IMR-90 (cell line): ENCODE data around the gene RBMS3. TPM values are rescaled to one million over a fixed set of nuclear protein-coding genes. Genes with fewer than 3 reads are reported as not detected.

Experiments
- ATAC-seq: fragments of 200-7000 bp; cut with Tn5 transposase; 2 replicates; pipeline ENCODE4 v1.9.1; 2020; ENCODE audit warnings: low read depth, mild to moderate bottlenecking, moderate library complexity
- BruUV-seq: library from RNA; stranded (reverse); fragments of 400-500 nt; replicated peaks from 2 replicates; lab custom pipeline; 2021; lab: Mats Ljungman, UMichigan
- CTCF ChIA-PET: fragments of 300-600 bp; formaldehyde crosslinking; extraction: SDS; loops from one replicate; lab custom pipeline; 2021; ENCODE audit warnings: antibody characterized with exemption; lab: Yijun Ruan, JAX
- POLR2A ChIA-PET: fragments of 300-600 bp; sonication (Branson Sonifier 250); formaldehyde crosslinking; loops from one replicate; lab custom pipeline; 2022; ENCODE audit warnings: antibody characterized with exemption; ENCODE audit not compliant: unreplicated experiment; lab: Charles Lee
- DNase-seq: peaks from one replicate; pipeline ENCODE4 v3.0.0; 2013
- H2AFZ ChIP-seq: replicated peaks from 2 replicates; pipeline ENCODE3; 2013; ENCODE audit warnings: low read length, mild to moderate bottlenecking; ENCODE audit not compliant: poor library complexity
- H2AK5ac ChIP-seq: 2 replicates; pipeline ENCODE4 v1.6.1; 2013; ENCODE audit warnings: low read depth, low read length, inconsistent platforms
- H2AK9ac ChIP-seq: replicated peaks from 2 replicates; pipeline ENCODE3; 2013; ENCODE audit warnings: mild to moderate bottlenecking, low read depth, low read length, moderate library complexity; ENCODE audit not compliant: poor library complexity
- H2BK120ac ChIP-seq: 2 replicates; pipeline ENCODE4 v1.6.1; 2013; ENCODE audit warnings: low read depth, low read length, inconsistent platforms
- H2BK15ac ChIP-seq: 3 replicates; pipeline ENCODE4 v1.6.1; 2013; ENCODE audit warnings: low read depth, low read length, inconsistent platforms
- H2BK20ac ChIP-seq: 2 replicates; pipeline ENCODE4 v1.6.1; 2013; ENCODE audit warnings: low read depth, mild to moderate bottlenecking, inconsistent platforms, low read length, moderate library complexity
- H2BK5ac ChIP-seq: 2 replicates; pipeline ENCODE4 v1.6.1; 2013; ENCODE audit warnings: mild to moderate bottlenecking, low read depth, low read length, inconsistent platforms; ENCODE audit not compliant: poor library complexity, severe bottlenecking
- H3K14ac ChIP-seq: replicated peaks from 2 replicates; pipeline ENCODE4 v1.6.1; 2013; ENCODE audit warnings: low read depth, low read length, inconsistent platforms
- H3K18ac ChIP-seq: 2 replicates; pipeline ENCODE4 v1.6.1; 2013; ENCODE audit warnings: low read depth, low read length, control low read depth
- H3K23ac ChIP-seq: 2 replicates; pipeline ENCODE4 v1.6.1; 2013; ENCODE audit warnings: low read depth, low read length, inconsistent platforms
- H3K27ac ChIP-seq: 2 replicates; pipeline ENCODE4 v1.5.1; 2013; ENCODE audit warnings: mild to moderate bottlenecking, control low read depth, low read length; ENCODE audit not compliant: insufficient read depth
- H3K27me3 ChIP-seq: 2 replicates; pipeline ENCODE4 v1.6.1; 2013; ENCODE audit warnings: low read length; ENCODE audit not compliant: control insufficient read depth, insufficient read depth
- H3K36me3 ChIP-seq: 2 replicates; pipeline ENCODE4 v1.6.1; 2013; ENCODE audit warnings: low read length, mixed read lengths; ENCODE audit not compliant: control insufficient read depth, insufficient read depth
- H3K4ac ChIP-seq: 2 replicates; pipeline ENCODE4 v1.6.1; 2013; ENCODE audit warnings: low read depth, low read length, inconsistent platforms
- H3K4me1 ChIP-seq: 2 replicates; pipeline ENCODE4 v1.6.1; 2013; ENCODE audit warnings: low read length, mixed read lengths; ENCODE audit not compliant: control insufficient read depth, insufficient read depth
- H3K4me2 ChIP-seq: 2 replicates; pipeline ENCODE4 v1.6.1; 2013; ENCODE audit warnings: low read depth, mild to moderate bottlenecking, control low read depth, low read length, moderate library complexity
- H3K4me3 ChIP-seq: 2 replicates; pipeline ENCODE4 v1.5.1; 2013; ENCODE audit warnings: low read depth, mild to moderate bottlenecking, control low read depth, low read length, moderate library complexity; ENCODE audit not compliant: insufficient read depth
- H3K56ac ChIP-seq: 2 replicates; pipeline ENCODE4 v1.6.1; 2013; ENCODE audit warnings: low read length, inconsistent platforms; ENCODE audit not compliant: insufficient read depth; ENCODE audit errors: extremely low read depth
- H3K79me1 ChIP-seq, 2 experiments: 2 replicates each; pipeline ENCODE4 v1.6.1; 2013; ENCODE audit warnings: low read length in 2 of 2, inconsistent platforms in 1 of 2, low read depth in 1 of 2
- H3K9ac ChIP-seq: 2 replicates; pipeline ENCODE4 v1.6.1; 2013; ENCODE audit warnings: low read depth, low read length, control low read depth
- H3K9me1 ChIP-seq: 2 replicates; pipeline ENCODE4 v1.6.1; 2013; ENCODE audit warnings: low read length, inconsistent platforms; ENCODE audit not compliant: insufficient read depth
- H3K9me3 ChIP-seq: 2 replicates; pipeline ENCODE4 v1.6.1; 2013; ENCODE audit warnings: low read length; ENCODE audit not compliant: control insufficient read depth, insufficient read depth
- H4K20me1 ChIP-seq: 2 replicates; pipeline ENCODE4 v1.6.1; 2013; ENCODE audit warnings: low read length, inconsistent platforms; ENCODE audit not compliant: insufficient read depth
- H4K5ac ChIP-seq: 2 replicates; pipeline ENCODE4 v1.6.1; 2013; ENCODE audit warnings: mild to moderate bottlenecking, low read depth, low read length, control low read depth
- H4K8ac ChIP-seq, 2 experiments: 2 replicates each; pipeline ENCODE4 v1.6.1; 2013; ENCODE audit warnings: low read depth in 2 of 2, low read length in 2 of 2, control low read depth in 1 of 2, inconsistent platforms in 1 of 2
- H4K91ac ChIP-seq: 2 replicates; pipeline ENCODE4 v1.6.1; 2013; ENCODE audit warnings: low read depth, low read length, inconsistent platforms; ENCODE audit not compliant: insufficient read depth
- BHLHE40 ChIP-seq: fragments of 150-350 bp; IDR thresholded peaks from 2 replicates; pipeline ENCODE4 v1.6.1; 2016; ENCODE audit warnings: mild to moderate bottlenecking, low read depth, low read length
- CEBPB ChIP-seq: IDR thresholded peaks from 2 replicates; pipeline ENCODE4 v1.6.1; 2012; ENCODE audit warnings: low read depth, low read length, improper control_type of control experiment
- CHD1 ChIP-seq: IDR thresholded peaks from 2 replicates; pipeline ENCODE4 v1.6.1; 2012; ENCODE audit warnings: low read depth, low read length, improper control_type of control experiment
- MAFK ChIP-seq: IDR thresholded peaks from 2 replicates; pipeline ENCODE4 v1.6.1; 2012; ENCODE audit warnings: low read depth, low read length, improper control_type of control experiment
- MAZ ChIP-seq: IDR thresholded peaks from 2 replicates; pipeline ENCODE4 v1.6.1; 2012; ENCODE audit warnings: low read depth, mild to moderate bottlenecking, low read length, improper control_type of control experiment, moderate library complexity, borderline replicate concordance
- MXI1 ChIP-seq: IDR thresholded peaks from 2 replicates; pipeline ENCODE4 v1.6.1; 2012; ENCODE audit warnings: low read depth, mild to moderate bottlenecking, low read length, moderate library complexity, borderline replicate concordance
- NFE2L2 ChIP-seq: fragments of 150-350 bp; IDR thresholded peaks from 2 replicates; pipeline ENCODE4 v1.6.1; 2016; ENCODE audit warnings: low read depth, mild to moderate bottlenecking, low read length
- RAD21 ChIP-seq: IDR thresholded peaks from 2 replicates; pipeline ENCODE4 v1.6.1; 2012; ENCODE audit warnings: low read length, improper control_type of control experiment
- RCOR1 ChIP-seq: IDR thresholded peaks from 2 replicates; pipeline ENCODE4 v1.6.1; 2012; ENCODE audit warnings: mild to moderate bottlenecking, low read length, improper control_type of control experiment; ENCODE audit not compliant: insufficient replicate concordance
- RFX5 ChIP-seq: IDR thresholded peaks from 2 replicates; pipeline ENCODE4 v1.8.0; 2012; ENCODE audit warnings: low read depth, mild to moderate bottlenecking, low read length, moderate library complexity
- SMC3 ChIP-seq: fragments of 150-350 bp; IDR thresholded peaks from 2 replicates; pipeline ENCODE4 v1.6.1; 2016; ENCODE audit warnings: low read depth, mild to moderate bottlenecking, antibody characterized with exemption, low read length, moderate library complexity
- USF2 ChIP-seq: fragments of 150-350 bp; IDR thresholded peaks from 2 replicates; pipeline ENCODE4 v1.6.1; 2017; ENCODE audit warnings: mild to moderate bottlenecking, antibody characterized with exemption, low read length, low read depth
- WGBS, 2 experiments: methylation state at CpG; one replicate each; pipeline versions ENCODE4 v1.1.5 to v1.1.7; 2013; ENCODE audit warnings: missing lambda C conversion rate in 2 of 2; ENCODE audit not compliant: insufficient read length in 1 of 2; ENCODE audit errors: extremely low coverage in 2 of 2; 5-methylcytosine and 5-hydroxymethylcytosine counted together
- dilution Hi-C: fragments of 300-500 bp; cut with HindIII; formaldehyde crosslinking; loops from one replicate; pipeline ENCODE4 v1.14.3; 2018; ENCODE audit warnings: low sequenced_read_pairs; ENCODE audit not compliant: unreplicated experiment
- in situ Hi-C: fragments of 300-500 bp; cut with MboI; formaldehyde crosslinking; loops from 3 replicates; pipeline ENCODE4 v1.14.3; 2019; ENCODE audit warnings: low sequenced_read_pairs, inconsistent platforms, mixed read lengths
- intact Hi-C: fragments of 100-400 bp; cut with micrococcal nuclease; formaldehyde crosslinking; loops from 2 replicates; pipeline ENCODE4 v1.10.0; 2022
- polyA plus RNA-seq, 3 experiments: library from polyadenylated mRNA; depleted of rRNA; stranded (reverse); fragments of >200 nt; gene quantifications; 2 replicates each; pipeline ENCODE4 v1.2.3, GENCODE V29; 2012; ENCODE audit warnings: low replicate concordance in 1 of 3
- total RNA-seq: library from RNA; depleted of rRNA; stranded (reverse); fragments of >200 nt; gene quantifications from 2 replicates; pipeline ENCODE4 v1.2.3, GENCODE V29; 2012
- TF ChIP-seq, protein P1 (sequence below): fragments of 150-350 bp; IDR thresholded peaks from 2 replicates; pipeline ENCODE4 v1.6.1; 2016; ENCODE audit warnings: low read depth, mild to moderate bottlenecking, low read length, moderate library complexity, borderline replicate concordance
- TF ChIP-seq, protein P2 (sequence below): conservative IDR thresholded peaks from 2 replicates; pipeline ENCODE4 v1.5.1; 2012; ENCODE audit warnings: mild to moderate bottlenecking, low read depth, low read length, improper control_type of control experiment

Gene RBMS3
- total and polyA plus RNA-seq, 2 of the 4 experiments (the other 2 are of a cell fraction), result 15.2 to 127 TPM

DNA sequence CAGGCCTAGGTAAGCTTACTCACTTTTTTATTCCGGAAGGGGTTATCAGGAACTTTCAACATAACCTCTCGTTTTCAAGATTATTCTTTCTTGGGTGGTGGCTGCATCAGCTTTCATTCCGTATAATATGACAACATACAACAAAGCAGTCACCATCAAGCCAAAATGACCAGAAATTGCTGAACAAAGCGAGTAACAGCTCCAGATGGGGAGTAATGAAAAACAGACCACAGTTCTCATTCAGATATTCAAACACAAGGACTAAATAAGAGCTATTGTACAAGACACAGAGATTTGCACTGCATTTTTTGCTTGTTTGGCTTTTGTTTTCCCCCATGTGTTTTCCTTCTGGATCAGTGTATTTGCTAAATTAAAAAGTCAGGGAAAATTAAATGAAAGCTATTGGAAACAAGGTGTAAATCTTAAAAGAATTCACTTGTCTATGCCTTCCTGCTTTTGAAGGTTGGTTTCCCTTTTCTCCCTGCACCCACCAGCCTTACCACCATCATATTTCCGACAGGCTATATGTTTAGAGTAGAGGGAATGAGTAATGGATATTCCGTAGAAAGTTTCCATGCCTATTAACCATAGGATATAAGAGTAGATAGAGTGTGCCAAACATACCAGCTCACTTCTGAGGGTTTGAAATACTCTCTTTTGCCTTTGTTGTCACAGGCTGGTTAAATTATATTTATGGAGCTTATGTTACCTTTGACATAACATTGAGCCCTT is 213.6 kb downstream of the RBMS3 start:
- H2AFZ ChIP-seq, result no peak overlapping the region
- H2BK15ac ChIP-seq, result no peak overlapping the region
- H3K9me3 ChIP-seq, result no peaks in the 10 kb centered on the region
- in situ Hi-C loops, result no loop called here
- dilution Hi-C loops, result no loop called here
- H2BK120ac ChIP-seq, result no peak overlapping the region
- no peak overlapping the region for H4K5ac ChIP-seq
- no CpG with 5 or more reads among the region's 6 CpGs for WGBS, 2 experiments
- H3K18ac ChIP-seq, result no peak overlapping the region; the same call in 1 of the 2 replicates
- no peak overlapping the region for H3K4me3 ChIP-seq
- no peak overlapping the region for H4K91ac ChIP-seq
- no peak overlapping the region for H2BK20ac ChIP-seq
- intact Hi-C loops, result loop anchor here (5.0 kb wide), 1 partner anchor 577 kb away; no protein-coding TSS in a partner anchor
- POLR2A ChIA-PET, result no interaction called here
- H3K23ac ChIP-seq, result peak overlapping the region; percentile 15; the same call in 1 of the 2 replicates
- no peaks in the 10 kb centered on the region for H4K20me1 ChIP-seq
- no TSS peak for BruUV-seq
- H3K4ac ChIP-seq, result no peak overlapping the region
- peaks cover 2% of the 10 kb centered on the region; the same call in 1 of the 2 replicates for H3K9me1 ChIP-seq
- H4K8ac ChIP-seq, result no peak overlapping the region
- no peak overlapping the region for H2BK5ac ChIP-seq
- no peak overlapping the region for H3K27ac ChIP-seq
- H2AK9ac ChIP-seq, result no peak overlapping the region
- H3K79me1 ChIP-seq, result peaks cover 10 to 18% of the 10 kb centered on the region in 2 experiments; a peak in 3 of 4 replicates
- no peak overlapping the region; the same call in 1 of the 2 replicates for H3K14ac ChIP-seq
- H3K9ac ChIP-seq, result no peak overlapping the region
- H3K56ac ChIP-seq, result no peak overlapping the region
- peak; percentile 27 for DNase-seq
- CTCF ChIA-PET, result interaction anchor here (0.6 kb wide), 1 partner anchor 53 kb away, joined by 4 read pairs; no protein-coding TSS in a partner anchor
- H3K4me2 ChIP-seq, result peak overlapping the region; percentile 27; the same call in 1 of the 2 replicates
- no peaks in the 10 kb centered on the region for H3K4me1 ChIP-seq
- ATAC-seq, result peak; percentile 51; the same call in 1 of the 2 replicates
- H2AK5ac ChIP-seq, result no peak overlapping the region
- no peaks in the 10 kb centered on the region for H3K27me3 ChIP-seq
- H3K36me3 ChIP-seq, result no peaks in the 10 kb centered on the region; the same call in 1 of the 2 replicates
- no peak for TF ChIP-seq MAFK
- TF ChIP-seq BHLHE40, result no peak
- no peak for TF ChIP-seq CEBPB
- no peak for TF ChIP-seq SMC3
- TF ChIP-seq MAZ, result no peak
- TF ChIP-seq, protein P1, sequence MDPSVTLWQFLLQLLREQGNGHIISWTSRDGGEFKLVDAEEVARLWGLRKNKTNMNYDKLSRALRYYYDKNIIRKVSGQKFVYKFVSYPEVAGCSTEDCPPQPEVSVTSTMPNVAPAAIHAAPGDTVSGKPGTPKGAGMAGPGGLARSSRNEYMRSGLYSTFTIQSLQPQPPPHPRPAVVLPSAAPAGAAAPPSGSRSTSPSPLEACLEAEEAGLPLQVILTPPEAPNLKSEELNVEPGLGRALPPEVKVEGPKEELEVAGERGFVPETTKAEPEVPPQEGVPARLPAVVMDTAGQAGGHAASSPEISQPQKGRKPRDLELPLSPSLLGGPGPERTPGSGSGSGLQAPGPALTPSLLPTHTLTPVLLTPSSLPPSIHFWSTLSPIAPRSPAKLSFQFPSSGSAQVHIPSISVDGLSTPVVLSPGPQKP, result no peak
- no peak for TF ChIP-seq MXI1
- no peak for TF ChIP-seq RAD21
- TF ChIP-seq NFE2L2, result no peak
- TF ChIP-seq USF2, result no peak
- no peak for TF ChIP-seq RCOR1
- no peak for TF ChIP-seq RFX5
- TF ChIP-seq, protein P2, sequence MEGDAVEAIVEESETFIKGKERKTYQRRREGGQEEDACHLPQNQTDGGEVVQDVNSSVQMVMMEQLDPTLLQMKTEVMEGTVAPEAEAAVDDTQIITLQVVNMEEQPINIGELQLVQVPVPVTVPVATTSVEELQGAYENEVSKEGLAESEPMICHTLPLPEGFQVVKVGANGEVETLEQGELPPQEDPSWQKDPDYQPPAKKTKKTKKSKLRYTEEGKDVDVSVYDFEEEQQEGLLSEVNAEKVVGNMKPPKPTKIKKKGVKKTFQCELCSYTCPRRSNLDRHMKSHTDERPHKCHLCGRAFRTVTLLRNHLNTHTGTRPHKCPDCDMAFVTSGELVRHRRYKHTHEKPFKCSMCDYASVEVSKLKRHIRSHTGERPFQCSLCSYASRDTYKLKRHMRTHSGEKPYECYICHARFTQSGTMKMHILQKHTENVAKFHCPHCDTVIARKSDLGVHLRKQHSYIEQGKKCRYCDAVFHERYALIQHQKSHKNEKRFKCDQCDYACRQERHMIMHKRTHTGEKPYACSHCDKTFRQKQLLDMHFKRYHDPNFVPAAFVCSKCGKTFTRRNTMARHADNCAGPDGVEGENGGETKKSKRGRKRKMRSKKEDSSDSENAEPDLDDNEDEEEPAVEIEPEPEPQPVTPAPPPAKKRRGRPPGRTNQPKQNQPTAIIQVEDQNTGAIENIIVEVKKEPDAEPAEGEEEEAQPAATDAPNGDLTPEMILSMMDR, result no peak
- TF ChIP-seq CHD1, result no peak
